Gastrocnemius medialis (tissue), 4 donors: ENCODE measurements around the gene LAMA4.

Experiments used
- CTCF ChIP-seq, 5 experiments: fragments of 450-650 bp in 3 of 5; fragments of 200-600 bp in 2 of 5; sonication (generic) in 2 of 5; IDR thresholded peaks in 4 of 5; conservative IDR thresholded peaks in 1 of 5; 1 replicate in 4 of 5; 2 replicates in 1 of 5; pipeline ENCODE4 v1.5.1; 2016 to 2019; ENCODE audit warnings: antibody characterized with exemption in 5 of 5, mild to moderate bottlenecking in 3 of 5, moderate library complexity in 3 of 5
- POLR2A ChIP-seq, 2 donors: fragments of 450-650 bp; IDR thresholded peaks; one replicate each; pipeline ENCODE4 v1.6.1; 2017; ENCODE audit warnings: antibody characterized with exemption in 2 of 2, mild to moderate bottlenecking in 2 of 2, moderate library complexity in 2 of 2

DNA sequence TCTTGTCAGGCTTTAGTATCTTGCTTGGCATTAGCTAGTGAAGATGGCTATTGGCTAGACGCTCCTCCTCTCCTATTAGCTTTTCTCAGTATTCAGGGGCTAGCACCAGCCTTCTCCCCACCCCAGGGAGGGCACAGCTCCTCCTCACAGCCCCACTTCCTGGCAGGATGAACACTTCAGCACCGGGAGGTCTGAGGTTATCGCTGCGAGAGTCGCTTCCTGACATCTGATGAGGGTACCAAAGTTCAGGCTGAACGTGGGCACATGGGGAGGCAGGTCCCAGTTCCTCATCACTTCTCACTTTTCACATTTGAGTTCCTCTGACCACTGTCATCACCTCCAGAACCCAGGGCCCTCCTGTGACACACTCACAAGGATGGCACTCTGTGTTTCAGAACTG, 66.6 kb downstream of the LAMA4 start:
- TF ChIP-seq CTCF (IDR thresholded peaks at IDR 0.05 in 4 of 5, conservative IDR thresholded peaks at IDR 0.05 in 1 of 5) (no peak), POLR2A (IDR thresholded peaks at IDR 0.05) (no peak)
